ENCODE results near the gene CYSRT1.

Gene CYSRT1

GRCh38 chr9:137185921-137186320 lies 39.1 kb upstream of the CYSRT1 start:
- no peak for DNase-seq (ENCODE audit: extremely low spot score)
- TF ChIP-seq ELF4 (IDR thresholded peaks at IDR 0.05): no peak
- TF ChIP-seq SP1 (IDR thresholded peaks at IDR 0.05): no peak
- TF ChIP-seq LEF1 (IDR thresholded peaks at IDR 0.05; ENCODE audit: borderline replicate concordance): no peak
- no peak for TF ChIP-seq FOXK2 (IDR thresholded peaks at IDR 0.05)
- no peak for TF ChIP-seq FOXA1 (IDR thresholded peaks at IDR 0.05)
- no peak for TF ChIP-seq CTBP1 (IDR thresholded peaks at IDR 0.05; ENCODE audit: borderline replicate concordance)
- ChIA-PET CTCF (no interaction called here), POLR2A (no interaction called here)

- DNase-seq (ENCODE audit: extremely low spot score): no peak
- TF ChIP-seq SUZ12 (IDR thresholded peaks at IDR 0.05) (no peak), ELF4 (IDR thresholded peaks at IDR 0.05) (no peak), FOXK2 (IDR thresholded peaks at IDR 0.05) (no peak), CTBP1 (IDR thresholded peaks at IDR 0.05; ENCODE audit: borderline replicate concordance) (no peak), NFRKB (IDR thresholded peaks at IDR 0.05) (no peak), HDGF (IDR thresholded peaks at IDR 0.05; ENCODE audit: borderline replicate concordance) (no peak), LEF1 (IDR thresholded peaks at IDR 0.05; ENCODE audit: borderline replicate concordance) (no peak), PKNOX1 (IDR thresholded peaks at IDR 0.05) (no peak), FOXA1 (IDR thresholded peaks at IDR 0.05) (no peak), L3MBTL2 (conservative IDR thresholded peaks at IDR 0.05) (no peak), BHLHE40 (IDR thresholded peaks at IDR 0.05; ENCODE audit: borderline replicate concordance) (no peak), ZNF384 (IDR thresholded peaks at IDR 0.05) (no peak), ARNT (IDR thresholded peaks at IDR 0.05) (no peak), FOXM1 (IDR thresholded peaks at IDR 0.05; ENCODE audit: borderline replicate concordance) (no peak)
- ChIA-PET POLR2A (interaction anchor here (1.1 kb wide), 1 partner anchor 12 kb away, joined by 3 read pairs; no protein-coding TSS in a partner anchor), CTCF (no interaction called here)
Measured at GRCh38 chr9:137186385-137186784, 38.6 kb upstream of the CYSRT1 start.

- CTCF ChIA-PET: no interaction called here
- POLR2A ChIA-PET: interaction anchor here (0.8 to 2.7 kb wide), 10 partner anchors 11 to 58 kb away, joined by 3 to 19 read pairs (median 10); partner anchors contain the start of genes CYSRT1, NDOR1, RNF208 and TMEM203
- TF ChIP-seq FOXA1 (IDR thresholded peaks at IDR 0.05) (no peak), BHLHE40 (IDR thresholded peaks at IDR 0.05; ENCODE audit: borderline replicate concordance) (no peak)
- DNase-seq (ENCODE audit: extremely low spot score): no peak
Measured at GRCh38 chr9:137187386-137187785, 37.6 kb upstream of the CYSRT1 start.

- no peak for TF ChIP-seq FOXA1 (IDR thresholded peaks at IDR 0.05)
- TF ChIP-seq SP1 (IDR thresholded peaks at IDR 0.05): no peak
- TF ChIP-seq HDGF (IDR thresholded peaks at IDR 0.05; ENCODE audit: borderline replicate concordance): no peak
- no peak for TF ChIP-seq FOXK2 (IDR thresholded peaks at IDR 0.05)
- TF ChIP-seq FOXM1 (IDR thresholded peaks at IDR 0.05; ENCODE audit: borderline replicate concordance): no peak
- TF ChIP-seq ZNF384 (IDR thresholded peaks at IDR 0.05): no peak
- TF ChIP-seq L3MBTL2 (conservative IDR thresholded peaks at IDR 0.05): no peak
- TF ChIP-seq PKNOX1 (IDR thresholded peaks at IDR 0.05): no peak
Measured at GRCh38 chr9:137188086-137188489, 36.9 kb upstream of the CYSRT1 start.

GRCh38 chr9:137188490-137189296 lies 36.3 kb upstream of the CYSRT1 start, which contains the start of the genes ANAPC2 and SSNA1:
TSS of gene ANAPC2 (minus strand) at chr9:137188560. CDS start at chr9:137188532, 28 bp downstream.
TSS of gene SSNA1 (plus strand) at chr9:137188676. CDS start at chr9:137188727, 51 bp downstream.
- CTCF ChIA-PET: interaction anchor here (0.5 to 1.5 kb wide), 3 partner anchors 48 to 121 kb away, joined by 3 to 5 read pairs (median 3); no protein-coding TSS in a partner anchor

More at GRCh38 chr9:137188086-137188489, 36.9 kb upstream of the CYSRT1 start:
- POLR2A ChIA-PET: interaction anchor here (0.8 to 2.7 kb wide), 13 partner anchors 10 to 102 kb away, joined by 3 to 19 read pairs (median 6); partner anchors contain the start of genes LRRC26, MAN1B1, NDOR1 and RNF208
- DNase-seq (ENCODE audit: extremely low spot score): no peak
- CTCF ChIA-PET: no interaction called here

More at GRCh38 chr9:137188490-137189296, 36.3 kb upstream of the CYSRT1 start, which contains the start of the genes ANAPC2 and SSNA1:
- TF ChIP-seq ELF4 (IDR thresholded peaks at IDR 0.05): no peak
- TF ChIP-seq PKNOX1 (IDR thresholded peaks at IDR 0.05): no peak
- no peak for TF ChIP-seq SUZ12 (IDR thresholded peaks at IDR 0.05)
- TF ChIP-seq ARNT (IDR thresholded peaks at IDR 0.05): 0 out of 2 replicates have a peak, but pooled peaks have one; percentile 3
- no peak for TF ChIP-seq ZNF384 (IDR thresholded peaks at IDR 0.05)
- TF ChIP-seq SP1 (IDR thresholded peaks at IDR 0.05): no peak
- DNase-seq (ENCODE audit: extremely low spot score): peak; percentile 95
- POLR2A ChIA-PET: interaction anchor here (0.6 to 2.7 kb wide), 22 partner anchors 10 to 102 kb away, joined by 3 to 19 read pairs (median 6); partner anchors contain the start of genes CYSRT1, LRRC26, MAN1B1 and NDOR1

Measured in HEK293T (cell line).